DND-41 (cell line): ENCODE measurements around the gene AKR1C2.
"Not testable (repeated sequence)": the region's sequence is repeated elsewhere in the genome, so short reads cannot be mapped to it uniquely, and the experiment has no call there.

Experiments
- ATAC-seq: fragments of 200-7000 bp; cut with Tn5 transposase; 3 replicates; pipeline ENCODE4 v1.9.1; 2021; ENCODE audit warnings: low read depth; ENCODE audit not compliant: insufficient read depth
- DNase-seq: peaks from one replicate; pipeline ENCODE4 v3.0.0-alpha.2; 2020
- H2AFZ ChIP-seq: 2 replicates; pipeline ENCODE4 v1.6.0; 2012; ENCODE audit warnings: low read depth, low read length
- H3K27ac ChIP-seq: 2 replicates; pipeline ENCODE4 v1.5.1; 2012; ENCODE audit warnings: low read length, inconsistent platforms
- H3K27me3 ChIP-seq: fragments of 200-600 bp; sonication (generic); 2 replicates; pipeline ENCODE4 v1.6.0; 2012; ENCODE audit warnings: low read length, mild to moderate bottlenecking, inconsistent platforms; ENCODE audit not compliant: insufficient read depth, poor library complexity
- H3K36me3 ChIP-seq: 2 replicates; pipeline ENCODE4 v1.5.1; 2012; ENCODE audit warnings: low read length, inconsistent platforms; ENCODE audit not compliant: insufficient read depth
- H3K4me1 ChIP-seq: 2 replicates; pipeline ENCODE4 v1.5.1; 2012; ENCODE audit warnings: mild to moderate bottlenecking, low read length; ENCODE audit not compliant: insufficient read depth
- H3K4me2 ChIP-seq: 2 replicates; pipeline ENCODE4 v1.6.0; 2012; ENCODE audit warnings: mild to moderate bottlenecking, moderate library complexity, low read length, inconsistent platforms; ENCODE audit not compliant: insufficient read depth
- H3K4me3 ChIP-seq, 2 experiments: fragments of 200-600 bp in 1 of 2; shearing (Covaris generic) in 1 of 2; 2 replicates each; pipeline ENCODE4 v1.5.1; 2012 to 2016; ENCODE audit warnings: inconsistent platforms in 2 of 2, low read length in 2 of 2, mild to moderate bottlenecking in 2 of 2, low read depth in 1 of 2, moderate library complexity in 1 of 2
- H3K79me2 ChIP-seq: 2 replicates; pipeline ENCODE4 v1.6.0; 2012; ENCODE audit warnings: low read length, inconsistent platforms; ENCODE audit not compliant: insufficient read depth
- H3K9ac ChIP-seq: 2 replicates; pipeline ENCODE4 v1.6.0; 2012; ENCODE audit warnings: low read depth, mild to moderate bottlenecking, inconsistent platforms, low read length, moderate library complexity
- H3K9me3 ChIP-seq: 2 replicates; pipeline ENCODE4 v1.5.1; 2012; ENCODE audit warnings: low read length, moderate library complexity, mild to moderate bottlenecking, inconsistent platforms; ENCODE audit not compliant: insufficient read depth, severe bottlenecking
- H4K20me1 ChIP-seq: 2 replicates; pipeline ENCODE4 v1.6.0; 2012; ENCODE audit warnings: low read length; ENCODE audit not compliant: insufficient read depth
- EZH2 ChIP-seq: IDR thresholded peaks from 3 replicates; pipeline ENCODE4 v1.6.1; 2012; ENCODE audit warnings: borderline replicate concordance, low read depth, mild to moderate bottlenecking, moderate library complexity, low read length, inconsistent platforms; ENCODE audit not compliant: severe bottlenecking
- TF ChIP-seq, protein P1 (sequence below): IDR thresholded peaks from 2 replicates; pipeline ENCODE4 v1.5.1; 2012; ENCODE audit warnings: borderline replicate concordance, low read length, moderate library complexity, mild to moderate bottlenecking; ENCODE audit not compliant: poor library complexity, severe bottlenecking; ENCODE audit errors: extremely low read depth

Gene AKR1C2

DNA sequence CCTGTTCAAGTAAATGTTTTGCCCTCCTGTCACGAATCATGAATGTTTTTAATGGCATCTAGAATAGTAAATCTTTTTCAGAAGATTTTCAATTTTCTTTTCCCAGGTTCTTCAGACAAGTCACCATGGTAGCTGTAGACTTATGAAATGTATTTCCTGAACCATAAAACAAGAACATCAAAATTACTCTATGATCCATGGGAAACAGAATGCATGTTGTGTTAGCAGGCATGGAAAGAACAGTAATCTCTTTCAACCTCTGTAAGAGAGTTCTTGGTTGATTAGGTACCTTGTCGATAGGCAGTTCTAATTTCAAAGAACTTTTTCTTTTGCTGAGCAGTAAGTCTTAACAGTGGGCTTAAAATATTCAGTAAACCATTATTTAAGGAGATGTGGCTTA lies 22.9 kb downstream of the AKR1C2 start:
- H3K27me3 ChIP-seq = no peaks in the 10 kb centered on the region
- no peak overlapping the region for H3K4me3 ChIP-seq
- no peak overlapping the region for H3K27ac ChIP-seq
- H3K4me2 ChIP-seq = no peak overlapping the region
- H2AFZ ChIP-seq = no peak overlapping the region
- no peaks in the 10 kb centered on the region for H3K79me2 ChIP-seq
- no peak for ATAC-seq
- H3K36me3 ChIP-seq = no peaks in the 10 kb centered on the region
- H3K9me3 ChIP-seq = no peaks in the 10 kb centered on the region
- TF ChIP-seq EZH2 = no peak
- TF ChIP-seq, protein P1, sequence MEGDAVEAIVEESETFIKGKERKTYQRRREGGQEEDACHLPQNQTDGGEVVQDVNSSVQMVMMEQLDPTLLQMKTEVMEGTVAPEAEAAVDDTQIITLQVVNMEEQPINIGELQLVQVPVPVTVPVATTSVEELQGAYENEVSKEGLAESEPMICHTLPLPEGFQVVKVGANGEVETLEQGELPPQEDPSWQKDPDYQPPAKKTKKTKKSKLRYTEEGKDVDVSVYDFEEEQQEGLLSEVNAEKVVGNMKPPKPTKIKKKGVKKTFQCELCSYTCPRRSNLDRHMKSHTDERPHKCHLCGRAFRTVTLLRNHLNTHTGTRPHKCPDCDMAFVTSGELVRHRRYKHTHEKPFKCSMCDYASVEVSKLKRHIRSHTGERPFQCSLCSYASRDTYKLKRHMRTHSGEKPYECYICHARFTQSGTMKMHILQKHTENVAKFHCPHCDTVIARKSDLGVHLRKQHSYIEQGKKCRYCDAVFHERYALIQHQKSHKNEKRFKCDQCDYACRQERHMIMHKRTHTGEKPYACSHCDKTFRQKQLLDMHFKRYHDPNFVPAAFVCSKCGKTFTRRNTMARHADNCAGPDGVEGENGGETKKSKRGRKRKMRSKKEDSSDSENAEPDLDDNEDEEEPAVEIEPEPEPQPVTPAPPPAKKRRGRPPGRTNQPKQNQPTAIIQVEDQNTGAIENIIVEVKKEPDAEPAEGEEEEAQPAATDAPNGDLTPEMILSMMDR = no peak
- H3K4me1 ChIP-seq = no peaks in the 10 kb centered on the region
- no peak for DNase-seq
- H4K20me1 ChIP-seq = no peaks in the 10 kb centered on the region
- no peak overlapping the region for H3K9ac ChIP-seq

DNA sequence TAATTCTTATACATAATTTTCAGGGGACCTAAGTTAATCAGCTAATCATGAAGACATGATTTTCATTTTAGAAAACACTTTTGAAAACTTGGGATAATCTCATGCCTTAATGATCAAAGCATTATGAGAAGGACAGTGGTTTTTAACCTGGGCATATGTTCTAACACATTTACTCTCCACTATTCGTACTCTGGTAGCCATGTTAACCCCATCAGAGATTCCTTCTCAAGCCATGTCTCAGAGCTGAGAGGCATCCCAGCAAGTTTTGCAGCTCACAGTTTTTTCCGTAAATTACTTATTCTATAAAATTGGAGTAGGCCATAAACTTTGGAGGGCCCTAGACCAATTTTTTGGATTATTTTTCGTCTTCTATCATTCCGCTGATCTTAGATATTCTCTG lies 24.8 kb downstream of the AKR1C2 start:
- H3K79me2 ChIP-seq = no peaks in the 10 kb centered on the region
- DNase-seq = no peak
- TF ChIP-seq, protein P1 = no peak
- no peak for TF ChIP-seq EZH2
- ATAC-seq = no peak
- H3K4me3 ChIP-seq = no peak overlapping the region
- H4K20me1 ChIP-seq = no peaks in the 10 kb centered on the region
- H3K4me1 ChIP-seq = no peaks in the 10 kb centered on the region
- no peak overlapping the region for H3K9ac ChIP-seq
- no peaks in the 10 kb centered on the region for H3K36me3 ChIP-seq
- H3K9me3 ChIP-seq = no peaks in the 10 kb centered on the region
- no peak overlapping the region for H3K27ac ChIP-seq
- H3K4me2 ChIP-seq = no peak overlapping the region
- no peaks in the 10 kb centered on the region for H3K27me3 ChIP-seq
- H2AFZ ChIP-seq = no peak overlapping the region

DNA sequence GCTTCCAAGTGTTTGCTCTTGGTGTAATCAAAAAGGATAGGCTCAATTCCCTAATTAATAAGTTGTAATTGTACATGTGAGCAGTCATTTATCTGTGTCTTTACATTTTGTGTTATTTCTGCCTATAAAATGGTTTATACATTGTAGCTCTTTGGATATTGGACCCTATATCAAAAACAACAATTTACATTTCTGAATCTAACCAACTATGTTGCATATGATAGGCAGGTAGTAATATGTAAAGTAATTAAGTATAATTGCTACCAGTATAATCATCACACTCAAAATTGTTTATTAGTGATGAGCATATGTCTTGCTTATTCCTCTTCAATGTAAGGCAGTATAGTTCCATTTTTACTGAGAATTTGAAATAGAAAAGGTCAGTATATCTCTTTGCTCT lies 26.6 kb downstream of the AKR1C2 start:
- H4K20me1 ChIP-seq = no peaks in the 10 kb centered on the region
- H3K79me2 ChIP-seq = no peaks in the 10 kb centered on the region
- no peak overlapping the region for H3K27ac ChIP-seq
- no peaks in the 10 kb centered on the region for H3K27me3 ChIP-seq
- no peaks in the 10 kb centered on the region for H3K4me1 ChIP-seq
- H3K36me3 ChIP-seq = no peaks in the 10 kb centered on the region
- no peak overlapping the region for H2AFZ ChIP-seq
- no peak for ATAC-seq
- TF ChIP-seq, protein P1 = no peak
- no peak for TF ChIP-seq EZH2
- no peak overlapping the region for H3K4me3 ChIP-seq
- H3K9me3 ChIP-seq = no peaks in the 10 kb centered on the region
- H3K9ac ChIP-seq = no peak overlapping the region
- no peak overlapping the region for H3K4me2 ChIP-seq
- no peak for DNase-seq

DNA sequence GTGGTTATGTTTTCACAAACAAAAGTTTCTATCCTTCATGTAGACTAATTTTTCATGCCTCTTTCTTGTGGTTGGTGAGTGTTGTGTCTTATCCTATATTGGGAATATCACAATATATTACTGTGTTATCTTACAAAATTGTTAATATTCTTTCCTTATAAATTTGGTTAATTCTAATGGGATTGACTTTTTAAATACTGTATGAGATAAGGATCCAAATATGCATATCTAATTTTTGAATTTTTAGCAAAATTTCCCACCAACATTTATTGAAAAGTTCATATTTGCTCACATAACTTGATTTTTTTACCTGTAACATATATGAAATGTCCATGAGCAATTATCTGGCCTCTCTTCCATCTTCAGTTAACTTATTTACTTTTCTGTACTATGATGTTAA lies 29.3 kb downstream of the AKR1C2 start:
- H3K27me3 ChIP-seq, H3K4me1 ChIP-seq, H2AFZ ChIP-seq, DNase-seq, H3K9ac ChIP-seq, H3K36me3 ChIP-seq, H4K20me1 ChIP-seq, H3K4me2 ChIP-seq, H3K27ac ChIP-seq, H3K79me2 ChIP-seq, H3K4me3 ChIP-seq, H3K9me3 ChIP-seq, ATAC-seq: not testable (repeated sequence)

DNA sequence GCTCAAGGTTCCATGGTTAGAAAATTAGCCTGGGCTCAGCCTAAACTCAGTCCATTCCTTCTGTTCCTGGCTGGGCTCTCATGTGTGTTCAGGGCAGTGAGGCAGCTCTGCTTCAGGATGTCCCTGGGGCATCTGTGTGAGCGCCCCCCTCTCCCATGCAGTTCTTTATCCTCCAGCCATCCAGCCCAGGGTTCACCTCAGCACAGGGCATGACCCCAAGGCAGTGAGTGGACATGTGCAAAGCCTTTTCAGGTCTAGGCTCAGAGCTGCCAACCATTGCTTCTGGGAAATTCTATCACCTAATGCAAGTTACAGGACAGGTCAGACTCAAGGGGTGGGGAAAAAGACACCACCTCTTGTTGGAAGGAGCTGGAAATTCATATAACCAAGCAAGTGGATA lies 30.4 kb downstream of the AKR1C2 start:
- not testable (repeated sequence) for H4K20me1 ChIP-seq, ATAC-seq, H3K4me1 ChIP-seq, H2AFZ ChIP-seq, H3K9me3 ChIP-seq, H3K27me3 ChIP-seq, H3K4me3 ChIP-seq, H3K4me2 ChIP-seq, H3K9ac ChIP-seq, H3K79me2 ChIP-seq, H3K36me3 ChIP-seq, DNase-seq, H3K27ac ChIP-seq

DNA sequence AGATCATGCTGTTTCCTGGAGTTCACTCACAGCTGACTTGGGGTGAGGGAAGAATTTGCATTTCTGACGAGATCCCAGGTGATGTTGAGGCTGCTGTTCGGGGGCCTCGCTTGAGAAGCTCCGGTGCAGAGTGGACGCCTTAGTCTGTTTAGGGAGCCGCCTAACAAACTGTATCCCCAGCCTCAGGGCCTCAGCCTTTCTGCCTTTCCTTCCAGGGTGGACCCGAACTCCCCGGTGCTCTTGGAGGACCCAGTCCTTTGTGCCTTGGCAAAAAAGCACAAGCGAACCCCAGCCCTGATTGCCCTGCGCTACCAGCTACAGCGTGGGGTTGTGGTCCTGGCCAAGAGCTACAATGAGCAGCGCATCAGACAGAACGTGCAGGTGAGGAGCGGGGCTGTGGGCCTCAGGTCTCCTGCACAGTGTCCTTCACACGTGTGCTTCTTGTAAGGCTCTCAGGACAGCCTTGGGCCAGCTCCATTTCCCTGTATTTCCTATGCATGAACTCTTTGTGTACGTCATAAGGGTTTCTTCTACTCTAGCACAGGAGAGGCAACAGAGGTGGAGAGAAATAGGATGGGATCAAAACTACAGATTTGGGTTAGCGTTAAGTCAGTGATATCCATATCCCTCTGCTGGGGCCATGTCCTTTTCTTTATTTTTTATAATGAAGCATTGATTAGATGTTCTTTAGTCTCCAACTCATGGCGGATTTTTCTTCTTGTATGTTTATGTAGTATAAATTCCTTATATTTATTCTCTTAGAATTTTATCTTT lies 31.1 kb downstream of the AKR1C2 start:
- not testable (repeated sequence) for H3K9me3 ChIP-seq, DNase-seq, H3K4me3 ChIP-seq, H3K27me3 ChIP-seq, H3K36me3 ChIP-seq, H3K27ac ChIP-seq, H3K4me1 ChIP-seq, H4K20me1 ChIP-seq, H3K9ac ChIP-seq, H2AFZ ChIP-seq, H3K4me2 ChIP-seq, H3K79me2 ChIP-seq, ATAC-seq
